ENCODE measurements around the gene GTF2A1.
"Not testable (repeated sequence)": the region's sequence is repeated elsewhere in the genome, so short reads cannot be mapped to it uniquely, and the experiment has no call there.

The GTF2A1 gene

GRCh38 chr14:81247271-81247766 is 26.6 kb upstream of the GTF2A1 start:
- Histone ChIP-seq H3K9me3 (ENCODE audit: control insufficient read depth, low read length) (no peaks in the 10 kb centered on the region), H3K36me3 (ENCODE audit: control insufficient read depth, insufficient read depth, low read length) (no peaks in the 10 kb centered on the region), H3K4me1 (ENCODE audit: control insufficient read depth, insufficient read depth, low read length) (no peaks in the 10 kb centered on the region), H3K4me3 (ENCODE audit: low read length) (no peak overlapping the region), H3K27me3 (ENCODE audit: control insufficient read depth, insufficient read depth, low read length) (no peaks in the 10 kb centered on the region), H3K9ac (ENCODE audit: low read length) (no peak overlapping the region)

GRCh38 chr14:81246461-81247270 is 25.9 kb upstream of the GTF2A1 start:
- Histone ChIP-seq H3K27me3 (ENCODE audit: control insufficient read depth, insufficient read depth, low read length) (no peaks in the 10 kb centered on the region), H3K4me3 (ENCODE audit: low read length) (no peak overlapping the region), H3K36me3 (ENCODE audit: control insufficient read depth, insufficient read depth, low read length) (no peaks in the 10 kb centered on the region), H3K9me3 (ENCODE audit: control insufficient read depth, low read length) (no peaks in the 10 kb centered on the region), H3K4me1 (ENCODE audit: control insufficient read depth, insufficient read depth, low read length) (no peaks in the 10 kb centered on the region), H3K9ac (ENCODE audit: low read length) (no peak overlapping the region)

- Histone ChIP-seq H3K9ac (ENCODE audit: low read length) (no peak overlapping the region), H3K4me1 (ENCODE audit: control insufficient read depth, insufficient read depth, low read length) (no peaks in the 10 kb centered on the region), H3K9me3 (ENCODE audit: control insufficient read depth, low read length) (no peaks in the 10 kb centered on the region), H3K27me3 (ENCODE audit: control insufficient read depth, insufficient read depth, low read length) (no peaks in the 10 kb centered on the region), H3K36me3 (ENCODE audit: control insufficient read depth, insufficient read depth, low read length) (no peaks in the 10 kb centered on the region), H3K4me3 (ENCODE audit: low read length) (no peak overlapping the region)
These were observed 25.0 kb upstream of the GTF2A1 start for GRCh38 chr14:81245771-81246170.

GRCh38 chr14:81244431-81244830 is 23.7 kb upstream of the GTF2A1 start:
- not testable (repeated sequence) for H3K27me3 ChIP-seq (ENCODE audit: control insufficient read depth, insufficient read depth, low read length); H3K9me3 ChIP-seq (ENCODE audit: control insufficient read depth, low read length); H3K9ac ChIP-seq (ENCODE audit: low read length); H3K36me3 ChIP-seq (ENCODE audit: control insufficient read depth, insufficient read depth, low read length); H3K4me3 ChIP-seq (ENCODE audit: low read length); H3K4me1 ChIP-seq (ENCODE audit: control insufficient read depth, insufficient read depth, low read length)

- H3K27me3 ChIP-seq (ENCODE audit: control insufficient read depth, insufficient read depth, low read length), result no peaks in the 10 kb centered on the region
- H3K4me3 ChIP-seq (ENCODE audit: low read length), result no peak overlapping the region
- H3K4me1 ChIP-seq (ENCODE audit: control insufficient read depth, insufficient read depth, low read length), result no peaks in the 10 kb centered on the region
- no peaks in the 10 kb centered on the region for H3K9me3 ChIP-seq (ENCODE audit: control insufficient read depth, low read length)
- H3K9ac ChIP-seq (ENCODE audit: low read length), result no peak overlapping the region
- H3K36me3 ChIP-seq (ENCODE audit: control insufficient read depth, insufficient read depth, low read length), result no peaks in the 10 kb centered on the region
These were observed 22.7 kb upstream of the GTF2A1 start for GRCh38 chr14:81243499-81243898.

GRCh38 chr14:81236849-81237248 is 16.1 kb upstream of the GTF2A1 start:
- H3K36me3 ChIP-seq (ENCODE audit: control insufficient read depth, insufficient read depth, low read length); H3K9ac ChIP-seq (ENCODE audit: low read length); H3K27me3 ChIP-seq (ENCODE audit: control insufficient read depth, insufficient read depth, low read length); H3K9me3 ChIP-seq (ENCODE audit: control insufficient read depth, low read length); H3K4me1 ChIP-seq (ENCODE audit: control insufficient read depth, insufficient read depth, low read length); H3K4me3 ChIP-seq (ENCODE audit: low read length): not testable (repeated sequence)

- H3K27me3 ChIP-seq (ENCODE audit: control insufficient read depth, insufficient read depth, low read length), result no peaks in the 10 kb centered on the region
- no peak overlapping the region for H3K9ac ChIP-seq (ENCODE audit: low read length)
- no peaks in the 10 kb centered on the region for H3K36me3 ChIP-seq (ENCODE audit: control insufficient read depth, insufficient read depth, low read length)
- no peak overlapping the region for H3K4me3 ChIP-seq (ENCODE audit: low read length)
- no peaks in the 10 kb centered on the region for H3K4me1 ChIP-seq (ENCODE audit: control insufficient read depth, insufficient read depth, low read length)
- H3K9me3 ChIP-seq (ENCODE audit: control insufficient read depth, low read length), result no peaks in the 10 kb centered on the region
These were observed 15.4 kb upstream of the GTF2A1 start for GRCh38 chr14:81236138-81236537.

GRCh38 chr14:81235096-81235495 is 14.3 kb upstream of the GTF2A1 start:
- Histone ChIP-seq H3K9me3 (ENCODE audit: control insufficient read depth, low read length) (no peaks in the 10 kb centered on the region), H3K9ac (ENCODE audit: low read length) (no peak overlapping the region), H3K36me3 (ENCODE audit: control insufficient read depth, insufficient read depth, low read length) (no peaks in the 10 kb centered on the region), H3K4me1 (ENCODE audit: control insufficient read depth, insufficient read depth, low read length) (no peaks in the 10 kb centered on the region), H3K27me3 (ENCODE audit: control insufficient read depth, insufficient read depth, low read length) (no peaks in the 10 kb centered on the region), H3K4me3 (ENCODE audit: low read length) (no peak overlapping the region)

- Histone ChIP-seq H3K27me3 (ENCODE audit: control insufficient read depth, insufficient read depth, low read length) (no peaks in the 10 kb centered on the region), H3K36me3 (ENCODE audit: control insufficient read depth, insufficient read depth, low read length) (no peaks in the 10 kb centered on the region), H3K9me3 (ENCODE audit: control insufficient read depth, low read length) (no peaks in the 10 kb centered on the region), H3K4me3 (ENCODE audit: low read length) (no peak overlapping the region), H3K9ac (ENCODE audit: low read length) (no peak overlapping the region), H3K4me1 (ENCODE audit: control insufficient read depth, insufficient read depth, low read length) (no peaks in the 10 kb centered on the region)
These were observed 13.5 kb upstream of the GTF2A1 start for GRCh38 chr14:81234278-81234677.

- Histone ChIP-seq H3K4me3 (ENCODE audit: low read length) (no peak overlapping the region), H3K9me3 (ENCODE audit: control insufficient read depth, low read length) (no peaks in the 10 kb centered on the region), H3K27me3 (ENCODE audit: control insufficient read depth, insufficient read depth, low read length) (no peaks in the 10 kb centered on the region), H3K36me3 (ENCODE audit: control insufficient read depth, insufficient read depth, low read length) (no peaks in the 10 kb centered on the region), H3K4me1 (ENCODE audit: control insufficient read depth, insufficient read depth, low read length) (no peaks in the 10 kb centered on the region), H3K9ac (ENCODE audit: low read length) (no peak overlapping the region)
These were observed 12.9 kb upstream of the GTF2A1 start for GRCh38 chr14:81233615-81234014.

GRCh38 chr14:81231540-81231939 is 10.8 kb upstream of the GTF2A1 start:
- no peaks in the 10 kb centered on the region for H3K9me3 ChIP-seq (ENCODE audit: control insufficient read depth, low read length)
- H3K4me1 ChIP-seq (ENCODE audit: control insufficient read depth, insufficient read depth, low read length), result no peaks in the 10 kb centered on the region
- no peaks in the 10 kb centered on the region for H3K36me3 ChIP-seq (ENCODE audit: control insufficient read depth, insufficient read depth, low read length)
- H3K27me3 ChIP-seq (ENCODE audit: control insufficient read depth, insufficient read depth, low read length), result no peaks in the 10 kb centered on the region
- no peak overlapping the region for H3K4me3 ChIP-seq (ENCODE audit: low read length)
- H3K9ac ChIP-seq (ENCODE audit: low read length), result no peak overlapping the region

- no peaks in the 10 kb centered on the region for H3K27me3 ChIP-seq (ENCODE audit: control insufficient read depth, insufficient read depth, low read length)
- no peaks in the 10 kb centered on the region for H3K36me3 ChIP-seq (ENCODE audit: control insufficient read depth, insufficient read depth, low read length)
- peaks cover 16% of the 10 kb centered on the region for H3K4me1 ChIP-seq (ENCODE audit: control insufficient read depth, insufficient read depth, low read length)
- no peak overlapping the region for H3K9ac ChIP-seq (ENCODE audit: low read length)
- no peaks in the 10 kb centered on the region for H3K9me3 ChIP-seq (ENCODE audit: control insufficient read depth, low read length)
- no peak overlapping the region for H3K4me3 ChIP-seq (ENCODE audit: low read length)
These were observed 3.5 kb upstream of the GTF2A1 start for GRCh38 chr14:81224222-81224621.

GRCh38 chr14:81223788-81224187 is 3.0 kb upstream of the GTF2A1 start:
- H3K27me3 ChIP-seq (ENCODE audit: control insufficient read depth, insufficient read depth, low read length); H3K4me3 ChIP-seq (ENCODE audit: low read length); H3K36me3 ChIP-seq (ENCODE audit: control insufficient read depth, insufficient read depth, low read length); H3K9me3 ChIP-seq (ENCODE audit: control insufficient read depth, low read length); H3K9ac ChIP-seq (ENCODE audit: low read length): not testable (repeated sequence)
- peaks cover 16% of the 10 kb centered on the region for H3K4me1 ChIP-seq (ENCODE audit: control insufficient read depth, insufficient read depth, low read length)
